Measurements from ENCODE around the gene NCKAP5.

DNA sequence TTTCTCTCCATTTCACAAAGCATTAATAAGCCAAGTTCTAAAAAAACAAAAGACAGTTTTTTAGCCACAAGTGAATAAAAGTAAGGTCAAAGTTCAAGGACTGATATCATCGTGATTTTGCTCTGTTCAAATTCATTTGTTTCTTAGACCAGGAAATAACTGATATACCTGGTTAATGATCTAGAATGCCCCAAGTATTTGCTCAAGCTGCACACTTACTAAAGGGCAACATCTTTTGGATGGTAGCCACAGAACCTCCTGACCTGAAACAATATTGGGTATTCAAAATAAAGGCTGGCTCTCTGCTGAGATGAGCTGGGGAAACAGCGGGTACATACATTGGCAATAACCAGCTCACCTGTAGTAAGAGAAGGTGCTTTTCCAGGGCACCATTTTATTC is 583.5 kb downstream of the NCKAP5 start:
- TF ChIP-seq, protein P1, sequence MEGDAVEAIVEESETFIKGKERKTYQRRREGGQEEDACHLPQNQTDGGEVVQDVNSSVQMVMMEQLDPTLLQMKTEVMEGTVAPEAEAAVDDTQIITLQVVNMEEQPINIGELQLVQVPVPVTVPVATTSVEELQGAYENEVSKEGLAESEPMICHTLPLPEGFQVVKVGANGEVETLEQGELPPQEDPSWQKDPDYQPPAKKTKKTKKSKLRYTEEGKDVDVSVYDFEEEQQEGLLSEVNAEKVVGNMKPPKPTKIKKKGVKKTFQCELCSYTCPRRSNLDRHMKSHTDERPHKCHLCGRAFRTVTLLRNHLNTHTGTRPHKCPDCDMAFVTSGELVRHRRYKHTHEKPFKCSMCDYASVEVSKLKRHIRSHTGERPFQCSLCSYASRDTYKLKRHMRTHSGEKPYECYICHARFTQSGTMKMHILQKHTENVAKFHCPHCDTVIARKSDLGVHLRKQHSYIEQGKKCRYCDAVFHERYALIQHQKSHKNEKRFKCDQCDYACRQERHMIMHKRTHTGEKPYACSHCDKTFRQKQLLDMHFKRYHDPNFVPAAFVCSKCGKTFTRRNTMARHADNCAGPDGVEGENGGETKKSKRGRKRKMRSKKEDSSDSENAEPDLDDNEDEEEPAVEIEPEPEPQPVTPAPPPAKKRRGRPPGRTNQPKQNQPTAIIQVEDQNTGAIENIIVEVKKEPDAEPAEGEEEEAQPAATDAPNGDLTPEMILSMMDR (IDR thresholded peaks at IDR 0.05 in 8 of 11, conservative IDR thresholded peaks at IDR 0.05 in 3 of 11), result no peak
- TF ChIP-seq POLR2AphosphoS5 (IDR thresholded peaks at IDR 0.05), result no peak

Measured in spleen (tissue), 7 donors.